GM18951 (cell line): ENCODE measurements around the gene CYTH3.
"Not testable (repeated sequence)": the region's sequence is repeated elsewhere in the genome, so short reads cannot be mapped to it uniquely, and the experiment has no call there.

Experiments used
- POLR2A ChIP-seq: IDR thresholded peaks from 4 replicates; pipeline ENCODE4 v1.6.1; 2011; ENCODE audit warnings: mild to moderate bottlenecking; ENCODE audit not compliant: insufficient read length, insufficient read depth; ENCODE audit errors: extremely low read depth
- in situ Hi-C: fragments of 300-500 bp; cut with MboI; formaldehyde crosslinking; loops from one replicate; pipeline ENCODE4 v1.12.0; 2022; ENCODE audit warnings: low sequenced_read_pairs, mixed read lengths, inconsistent platforms; ENCODE audit not compliant: unreplicated experiment

The CYTH3 gene

DNA sequence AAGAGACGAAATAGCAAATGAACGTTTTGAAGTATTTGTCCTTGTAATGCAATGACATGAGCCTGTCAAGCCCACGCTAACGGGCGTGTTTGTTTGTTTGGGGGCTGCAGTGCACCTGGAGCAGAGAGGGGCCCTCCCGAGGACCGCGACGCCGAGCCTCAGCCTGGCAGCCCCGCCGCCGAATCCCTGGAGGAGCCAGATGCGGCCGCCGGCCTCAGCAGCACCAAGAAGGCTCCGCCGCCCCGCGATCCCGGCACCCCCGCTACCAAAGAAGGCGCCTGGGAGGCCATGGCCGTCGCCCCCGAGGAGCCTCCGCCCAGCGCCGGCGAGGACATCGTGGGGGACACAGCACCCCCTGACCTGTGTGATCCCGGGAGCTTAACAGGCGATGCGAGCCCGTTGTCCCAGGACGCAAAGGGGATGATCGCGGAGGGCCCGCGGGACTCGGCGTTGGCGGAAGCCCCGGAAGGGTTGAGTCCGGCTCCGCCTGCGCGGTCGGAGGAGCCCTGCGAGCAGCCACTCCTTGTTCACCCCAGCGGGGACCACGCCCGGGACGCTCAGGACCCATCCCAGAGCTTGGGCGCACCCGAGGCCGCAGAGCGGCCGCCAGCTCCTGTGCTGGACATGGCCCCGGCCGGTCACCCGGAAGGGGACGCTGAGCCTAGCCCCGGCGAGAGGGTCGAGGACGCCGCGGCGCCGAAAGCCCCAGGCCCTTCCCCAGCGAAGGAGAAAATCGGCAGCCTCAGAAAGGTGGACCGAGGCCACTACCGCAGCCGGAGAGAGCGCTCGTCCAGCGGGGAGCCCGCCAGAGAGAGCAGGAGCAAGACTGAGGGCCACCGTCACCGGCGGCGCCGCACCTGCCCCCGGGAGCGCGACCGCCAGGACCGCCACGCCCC is 118.5 kb downstream of the CYTH3 start:
- no peak for TF ChIP-seq POLR2A
- in situ Hi-C loops = no loop called here

DNA sequence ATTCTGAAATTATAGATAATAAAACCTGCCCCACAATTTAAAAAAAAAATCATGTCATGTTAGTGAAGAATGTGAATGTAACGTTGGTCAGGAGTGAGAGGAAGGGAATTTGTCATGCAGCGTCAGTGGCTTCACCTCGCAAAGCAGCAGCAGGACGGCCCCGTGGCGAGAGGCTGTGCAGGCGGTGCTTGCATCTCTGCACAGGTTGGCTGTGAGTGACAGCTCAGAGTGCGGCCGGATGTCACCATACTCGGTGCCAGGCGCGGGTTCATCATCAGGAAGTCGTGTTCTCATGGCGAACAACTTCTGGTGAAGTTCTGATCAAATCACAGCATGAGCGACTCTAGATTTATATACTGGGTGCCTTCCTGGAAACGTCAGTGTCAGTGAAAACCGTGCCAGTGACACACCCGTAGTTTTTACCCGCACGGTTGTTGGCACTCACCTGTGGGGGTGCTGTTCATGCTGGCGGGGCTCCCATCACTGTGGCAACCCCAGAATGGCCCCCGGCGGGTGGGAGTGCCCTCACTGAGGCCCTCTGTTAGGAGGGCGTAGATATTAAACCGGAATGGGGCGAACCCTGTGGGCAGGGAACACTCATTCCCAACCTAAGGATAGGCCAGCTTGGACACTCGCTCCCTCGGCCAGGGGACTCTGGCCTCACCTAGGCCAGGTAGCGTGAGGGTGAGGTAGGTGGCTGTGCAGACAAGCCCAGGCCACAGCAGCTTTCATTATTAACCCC is 120.3 kb downstream of the CYTH3 start:
- in situ Hi-C loops = no loop called here
- TF ChIP-seq POLR2A = no peak

DNA sequence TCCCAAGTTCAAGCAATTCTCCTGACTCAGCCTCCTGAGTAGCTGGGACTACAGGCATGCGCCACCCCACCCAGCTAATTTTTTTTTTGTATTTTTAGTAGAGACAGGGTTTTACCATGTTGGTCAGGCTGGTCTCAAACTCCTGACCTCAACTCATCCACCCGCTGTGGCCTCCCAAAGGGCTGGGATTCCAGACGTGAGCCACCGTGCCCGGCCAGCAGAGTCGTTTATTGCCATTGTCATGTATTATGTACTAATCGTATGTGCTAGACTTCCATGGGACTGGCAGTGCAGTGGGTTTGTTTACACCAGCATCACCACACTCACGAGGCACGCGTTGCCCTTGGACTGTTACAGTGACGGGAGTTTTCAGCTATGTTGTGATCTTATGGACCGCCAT is 120.9 kb downstream of the CYTH3 start:
- in situ Hi-C loops = not testable (repeated sequence)

DNA sequence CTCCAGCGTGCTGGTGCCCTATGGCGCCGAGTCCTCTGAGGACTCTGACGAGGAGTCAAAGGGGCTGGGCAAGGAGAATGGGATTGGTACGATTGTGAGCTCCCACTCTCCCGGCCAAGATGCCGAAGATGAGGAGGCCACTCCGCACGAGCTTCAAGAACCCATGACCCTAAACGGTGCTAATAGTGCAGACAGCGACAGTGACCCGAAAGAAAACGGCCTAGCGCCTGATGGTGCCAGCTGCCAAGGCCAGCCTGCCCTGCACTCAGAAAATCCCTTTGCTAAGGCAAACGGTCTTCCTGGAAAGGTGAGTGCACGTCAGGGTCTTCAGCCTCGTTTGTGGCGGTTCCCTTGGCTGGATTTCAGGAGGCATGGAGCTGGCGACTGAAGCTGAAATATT is 122.4 kb downstream of the CYTH3 start:
- in situ Hi-C loops = no loop called here
- no peak for TF ChIP-seq POLR2A

DNA sequence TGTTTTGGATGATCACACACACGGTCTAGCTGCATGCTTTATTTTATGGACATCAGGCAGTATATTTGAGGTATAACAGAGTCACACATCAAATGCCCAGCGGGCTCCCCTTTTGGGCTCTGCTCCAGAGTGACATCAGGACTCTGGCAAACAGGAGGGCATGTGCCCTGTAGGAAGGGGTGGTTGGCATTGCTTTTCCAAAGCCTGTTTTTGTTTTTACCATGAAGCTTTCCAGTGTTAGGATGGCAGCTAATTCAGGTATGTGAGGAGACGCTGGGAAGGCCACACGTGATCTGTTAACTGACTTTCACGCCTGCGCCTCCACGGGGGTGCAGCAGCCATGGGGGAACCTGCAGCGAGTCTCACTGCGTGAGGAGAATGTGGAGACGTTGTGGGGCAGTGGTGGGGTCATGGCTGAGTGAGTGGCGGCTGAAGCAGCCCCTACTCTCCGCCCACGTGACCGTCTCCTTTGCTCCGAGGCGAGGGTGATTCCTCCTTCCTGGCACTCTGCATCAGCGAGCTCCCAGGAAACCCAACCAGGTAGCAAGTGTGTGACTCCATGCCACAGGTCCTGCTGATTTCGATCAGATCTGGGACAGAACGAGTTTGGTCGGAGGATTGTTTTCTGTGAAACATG is 123.6 kb downstream of the CYTH3 start:
- in situ Hi-C loops = no loop called here
- no peak for TF ChIP-seq POLR2A

DNA sequence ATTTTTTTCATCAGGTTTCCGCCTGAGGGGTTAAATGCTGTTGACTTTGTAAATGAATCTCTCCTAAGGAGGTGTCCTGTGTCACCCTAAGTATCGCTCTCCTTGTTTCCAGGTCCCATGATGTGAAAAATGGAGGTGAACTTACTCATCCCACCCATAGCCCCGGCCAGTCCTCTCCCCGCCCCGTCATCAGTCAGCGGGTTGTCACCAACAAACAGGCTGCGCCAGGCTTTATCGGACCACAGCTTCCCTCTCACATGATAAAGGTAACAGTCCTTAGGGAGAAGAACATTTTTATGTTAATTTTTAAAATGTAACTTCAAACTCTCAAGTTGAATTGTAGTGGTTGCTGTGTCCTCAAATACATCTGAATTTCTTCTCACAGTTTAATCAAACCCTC is 124.8 kb downstream of the CYTH3 start:
- in situ Hi-C loops = no loop called here

DNA sequence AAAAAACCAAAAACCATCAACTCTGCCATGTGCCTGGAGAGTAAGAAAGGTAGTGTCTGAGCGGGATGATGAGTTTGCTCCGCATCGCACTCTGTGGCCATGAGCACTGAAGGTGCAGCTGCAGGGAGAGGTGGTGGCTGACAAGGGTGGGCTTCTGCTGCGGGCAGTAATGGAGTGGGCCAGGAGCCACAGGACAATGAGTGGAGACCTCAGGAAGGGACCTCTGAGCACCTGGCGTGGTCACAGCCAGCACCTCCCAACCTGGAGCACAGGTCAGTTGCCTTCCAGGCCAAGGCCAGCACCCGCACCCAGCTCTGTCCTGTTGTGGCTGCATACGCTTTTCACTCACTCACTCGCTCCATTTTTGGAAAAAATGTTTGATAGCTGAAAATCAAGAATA is 125.8 kb downstream of the CYTH3 start:
- in situ Hi-C loops = no loop called here
- TF ChIP-seq POLR2A = no peak

More for the DNA sequence above, 124.8 kb downstream of the CYTH3 start:
- TF ChIP-seq POLR2A = no peak

DNA sequence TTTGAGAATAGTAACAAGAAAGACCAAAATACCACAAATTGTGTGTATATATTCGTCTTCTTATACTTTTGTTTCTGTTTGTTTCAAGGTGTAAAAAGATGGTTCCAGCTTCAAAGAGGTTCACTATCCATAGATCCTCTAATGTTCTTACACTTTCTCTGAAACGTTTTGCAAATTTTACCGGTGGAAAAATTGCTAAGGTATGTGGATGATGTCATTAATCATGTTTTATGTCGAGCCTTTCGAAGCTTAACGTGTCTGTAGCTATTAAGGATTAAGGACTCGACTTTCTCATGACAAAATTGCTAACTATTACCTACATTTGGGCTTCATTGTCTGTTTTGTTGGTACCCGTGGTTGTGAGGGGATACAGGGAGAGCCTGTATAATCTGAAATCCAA is 128.4 kb downstream of the CYTH3 start:
- no peak for TF ChIP-seq POLR2A
- in situ Hi-C loops = no loop called here

DNA sequence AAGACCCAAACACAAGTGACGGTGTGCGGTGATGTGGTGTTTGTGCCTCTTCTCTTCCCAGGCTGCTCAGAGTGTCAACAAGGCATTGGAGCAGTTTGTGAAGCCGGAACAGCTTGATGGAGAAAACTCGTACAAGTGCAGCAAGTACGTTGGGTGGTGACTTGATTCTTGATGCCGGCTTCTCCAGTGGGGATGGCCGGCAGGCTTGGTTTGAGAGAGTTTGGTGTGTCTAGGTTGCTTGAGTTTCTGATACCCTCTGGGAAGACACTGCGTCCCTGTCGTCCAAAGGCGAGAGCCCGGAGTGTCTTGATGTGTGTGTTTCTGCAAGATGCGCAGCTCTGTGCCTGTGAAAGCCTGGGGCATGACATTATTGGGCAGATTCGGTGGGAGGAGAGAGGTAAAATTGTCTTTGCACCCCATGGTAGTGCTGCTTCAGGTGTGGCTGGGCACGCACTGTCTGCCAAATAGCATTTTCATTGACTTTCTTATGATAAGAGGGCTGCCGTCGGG is 129.5 kb downstream of the CYTH3 start:
- TF ChIP-seq POLR2A = no peak
- in situ Hi-C loops = no loop called here

DNA sequence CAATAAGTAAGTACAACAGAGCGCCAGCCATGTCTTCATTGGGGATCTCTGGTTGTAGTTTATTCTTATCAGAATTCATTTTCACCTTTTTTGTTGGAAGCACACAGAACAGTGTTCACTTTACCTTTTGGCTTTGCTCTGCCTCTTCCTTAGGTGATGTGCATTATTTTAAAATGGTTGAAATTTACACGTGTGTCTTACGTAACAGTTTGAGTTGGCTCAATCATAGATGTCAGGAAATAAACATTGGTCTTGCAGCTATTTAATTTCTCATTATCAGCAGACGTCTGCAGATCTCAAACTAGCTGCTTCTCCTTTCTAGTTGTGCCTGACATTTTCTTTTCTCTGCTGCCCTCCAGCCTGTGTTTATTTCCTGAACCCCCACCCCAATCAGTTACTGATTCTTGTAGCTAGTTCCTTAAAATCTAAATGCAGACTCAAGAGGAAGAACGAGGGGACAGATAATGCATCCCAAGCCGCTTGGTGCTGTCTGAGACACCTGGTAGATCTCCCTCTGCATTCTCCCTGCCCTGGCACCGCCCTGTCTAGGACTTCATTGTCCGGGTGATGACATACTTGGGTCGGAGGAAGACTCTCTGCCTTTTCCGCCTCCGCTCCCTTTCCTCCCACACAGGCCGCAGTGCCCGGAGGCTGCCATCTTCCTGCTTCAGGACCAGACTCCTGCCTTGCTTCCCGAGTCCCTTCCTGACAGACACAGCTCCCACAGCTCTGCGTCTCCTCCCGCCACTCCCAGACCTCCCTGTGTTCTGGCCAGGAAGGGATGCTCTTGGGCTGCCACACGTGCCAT is 133.0 kb downstream of the CYTH3 start:
- in situ Hi-C loops = no loop called here
- TF ChIP-seq POLR2A = no peak

DNA sequence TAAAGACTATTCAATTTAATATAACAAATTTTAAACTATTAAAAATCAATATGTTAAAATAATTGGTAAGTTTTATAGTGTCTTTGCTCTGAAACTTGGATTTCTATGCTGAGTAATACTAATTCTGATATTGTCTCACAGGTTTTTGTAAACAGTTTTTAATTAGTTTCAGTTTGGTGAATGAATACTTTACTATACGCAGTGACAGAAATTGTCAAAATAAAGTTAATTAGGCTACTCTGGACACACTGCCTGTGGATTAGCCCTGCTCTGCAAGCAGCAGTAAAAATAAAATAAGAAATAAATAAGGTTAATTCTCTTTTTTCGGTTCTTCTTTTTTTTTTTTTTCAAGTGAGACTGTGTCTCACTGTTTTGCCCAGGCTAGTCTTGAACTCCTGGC is 135.9 kb downstream of the CYTH3 start:
- TF ChIP-seq POLR2A = no peak
- in situ Hi-C loops = no loop called here

DNA sequence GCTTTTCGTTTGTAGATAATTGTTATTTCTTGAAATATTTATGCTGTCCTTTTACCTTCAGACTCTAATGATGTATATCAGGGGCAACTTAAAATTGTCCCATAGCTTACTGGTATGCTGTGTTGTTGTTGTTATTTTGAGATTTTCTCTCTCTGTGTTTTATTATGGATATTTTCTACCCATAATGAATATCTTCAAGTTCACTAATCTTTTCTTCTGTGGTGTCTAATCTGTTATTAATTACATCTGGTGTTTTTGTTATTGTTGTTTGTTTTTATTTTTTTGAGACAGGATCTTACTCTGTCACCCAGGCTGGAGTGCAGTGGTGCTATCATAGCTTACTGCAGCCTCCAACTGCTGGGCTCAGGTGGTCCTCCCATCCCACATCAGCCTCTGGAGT is 139.2 kb downstream of the CYTH3 start:
- in situ Hi-C loops = no loop called here
- TF ChIP-seq POLR2A = no peak

DNA sequence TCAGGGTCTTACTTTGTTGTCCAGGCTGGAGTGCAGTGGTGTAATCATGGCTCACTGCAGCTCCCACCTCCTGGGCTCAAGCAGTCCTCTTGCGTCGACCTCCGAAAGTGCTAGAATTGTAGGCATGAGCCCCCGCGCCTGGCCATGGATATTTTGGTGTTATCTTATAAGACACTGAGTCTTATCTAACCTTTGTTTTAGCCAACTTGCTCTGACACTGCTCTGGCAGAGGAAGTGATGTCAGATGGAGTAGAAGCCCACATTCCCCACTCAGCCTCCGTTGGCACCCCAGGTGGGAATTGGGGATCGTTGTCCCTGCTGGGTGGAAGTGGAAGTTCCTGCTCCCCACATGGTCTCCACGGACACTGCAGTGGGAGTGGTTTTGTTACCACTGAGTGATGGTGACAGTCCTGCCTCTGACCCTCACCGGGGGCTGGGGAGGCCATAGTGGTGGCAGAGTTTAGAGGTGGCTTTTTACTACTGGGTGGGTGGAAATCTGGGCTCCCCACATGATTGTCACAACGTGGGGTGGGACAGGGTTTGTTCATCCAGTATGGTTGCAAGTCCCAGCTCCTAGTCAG is 142.3 kb downstream of the CYTH3 start:
- in situ Hi-C loops = no loop called here
- TF ChIP-seq POLR2A = no peak

DNA sequence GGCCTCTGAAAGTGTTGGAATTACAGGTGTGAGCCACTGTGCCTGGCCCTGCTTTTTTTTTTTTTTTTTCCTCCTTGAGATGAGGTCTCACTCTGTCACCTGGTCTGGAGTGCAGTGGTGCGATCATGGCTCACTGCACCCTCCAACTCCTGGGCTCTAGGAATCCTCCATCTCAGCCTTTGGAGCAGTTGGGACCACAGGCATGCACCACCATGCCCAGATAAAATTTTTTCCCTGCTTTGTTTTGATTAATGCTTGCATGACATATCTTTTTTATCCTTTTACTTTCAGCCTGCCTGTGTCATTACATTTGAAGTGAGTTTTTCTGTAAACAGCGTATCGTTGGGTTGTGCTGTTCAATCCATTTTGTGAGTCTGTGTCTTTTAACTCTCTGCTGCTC is 144.2 kb downstream of the CYTH3 start:
- in situ Hi-C loops = no loop called here
- no peak for TF ChIP-seq POLR2A
